Type B pancreatic cell (in vitro differentiated cells): Measurements from ENCODE around the gene CMTM4. TPM values are rescaled to one million over a fixed set of nuclear protein-coding genes. Genes with fewer than 3 reads are reported as not detected.

Experiments used
- DNase-seq: peaks from one replicate; pipeline ENCODE4 v3.0.0; 2021; ENCODE audit warnings: mixed read lengths; ENCODE audit not compliant: unreplicated experiment; ENCODE audit errors: extremely low spot score
- H3K27ac Mint-ChIP-seq: 2 replicates; pipeline ENCODE4 v1.8.0; 2021; ENCODE audit warnings: mild to moderate bottlenecking, mixed read lengths
- H3K27me3 Mint-ChIP-seq: 2 replicates; pipeline ENCODE4 v1.8.0; 2021; ENCODE audit warnings: mixed read lengths
- H3K36me3 Mint-ChIP-seq: 2 replicates; pipeline ENCODE4 v1.8.0; 2021; ENCODE audit warnings: mixed read lengths
- H3K4me1 Mint-ChIP-seq: one replicate; pipeline ENCODE4 v1.8.0; 2021; ENCODE audit warnings: mixed read lengths; ENCODE audit not compliant: unreplicated experiment
- H3K4me3 Mint-ChIP-seq: 2 replicates; pipeline ENCODE4 v1.8.0; 2021; ENCODE audit warnings: mild to moderate bottlenecking, mixed read lengths
- H3K9me3 Mint-ChIP-seq: 2 replicates; pipeline ENCODE4 v1.8.0; 2021; ENCODE audit warnings: mixed read lengths
- total RNA-seq: library from RNA; stranded (reverse); gene quantifications from 2 replicates; pipeline ENCODE4 v1.2.1, GENCODE V29; 2021; ENCODE audit warnings: low replicate concordance
- TF ChIP-seq, protein P1 (sequence below): fragments of 200-600 bp; sonication (generic); conservative IDR thresholded peaks from 2 replicates; pipeline ENCODE4 v1.5.0; 2021; ENCODE audit warnings: antibody characterized with exemption, mild to moderate bottlenecking

CMTM4 gene
- total RNA-seq, 1 donor from 2014 or later: 64.4 TPM

DNA sequence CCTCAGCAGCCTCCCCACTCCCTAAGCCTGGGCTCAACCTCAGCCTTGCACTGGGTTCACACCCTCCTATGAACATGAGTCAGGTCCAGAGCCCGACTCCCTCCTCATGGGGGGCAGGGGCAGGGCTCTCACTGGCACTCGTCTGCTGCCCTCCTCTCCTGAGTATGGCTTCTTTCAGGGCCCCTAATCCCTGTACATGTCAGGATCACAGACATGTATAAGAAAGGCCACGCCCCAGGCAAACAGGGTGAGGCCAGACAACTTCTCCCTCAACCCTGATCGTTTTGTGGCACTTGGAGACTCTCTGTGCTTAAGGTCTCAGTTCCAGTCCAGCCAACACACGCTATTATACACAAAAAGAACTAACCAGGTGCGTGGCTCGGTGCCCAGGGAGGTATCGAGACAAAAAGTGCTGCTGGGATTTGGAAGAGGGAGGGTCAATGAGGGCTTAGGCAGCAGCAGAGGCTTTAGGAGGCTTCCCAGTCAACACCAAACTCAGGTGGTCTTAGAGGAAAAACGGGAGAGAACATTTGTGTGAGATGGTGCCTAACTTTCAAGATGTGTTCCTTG, 46.8 kb downstream of the CMTM4 start:
- TF ChIP-seq, protein P1, sequence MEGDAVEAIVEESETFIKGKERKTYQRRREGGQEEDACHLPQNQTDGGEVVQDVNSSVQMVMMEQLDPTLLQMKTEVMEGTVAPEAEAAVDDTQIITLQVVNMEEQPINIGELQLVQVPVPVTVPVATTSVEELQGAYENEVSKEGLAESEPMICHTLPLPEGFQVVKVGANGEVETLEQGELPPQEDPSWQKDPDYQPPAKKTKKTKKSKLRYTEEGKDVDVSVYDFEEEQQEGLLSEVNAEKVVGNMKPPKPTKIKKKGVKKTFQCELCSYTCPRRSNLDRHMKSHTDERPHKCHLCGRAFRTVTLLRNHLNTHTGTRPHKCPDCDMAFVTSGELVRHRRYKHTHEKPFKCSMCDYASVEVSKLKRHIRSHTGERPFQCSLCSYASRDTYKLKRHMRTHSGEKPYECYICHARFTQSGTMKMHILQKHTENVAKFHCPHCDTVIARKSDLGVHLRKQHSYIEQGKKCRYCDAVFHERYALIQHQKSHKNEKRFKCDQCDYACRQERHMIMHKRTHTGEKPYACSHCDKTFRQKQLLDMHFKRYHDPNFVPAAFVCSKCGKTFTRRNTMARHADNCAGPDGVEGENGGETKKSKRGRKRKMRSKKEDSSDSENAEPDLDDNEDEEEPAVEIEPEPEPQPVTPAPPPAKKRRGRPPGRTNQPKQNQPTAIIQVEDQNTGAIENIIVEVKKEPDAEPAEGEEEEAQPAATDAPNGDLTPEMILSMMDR: no peak
- H3K9me3 Mint-ChIP-seq: no peaks in the 10 kb centered on the region
- no peaks in the 10 kb centered on the region for H3K36me3 Mint-ChIP-seq
- H3K4me1 Mint-ChIP-seq: peaks cover 14% of the 10 kb centered on the region
- H3K4me3 Mint-ChIP-seq: no peak overlapping the region
- H3K27ac Mint-ChIP-seq: no peak overlapping the region
- DNase-seq: no peak
- no peaks in the 10 kb centered on the region for H3K27me3 Mint-ChIP-seq

DNA sequence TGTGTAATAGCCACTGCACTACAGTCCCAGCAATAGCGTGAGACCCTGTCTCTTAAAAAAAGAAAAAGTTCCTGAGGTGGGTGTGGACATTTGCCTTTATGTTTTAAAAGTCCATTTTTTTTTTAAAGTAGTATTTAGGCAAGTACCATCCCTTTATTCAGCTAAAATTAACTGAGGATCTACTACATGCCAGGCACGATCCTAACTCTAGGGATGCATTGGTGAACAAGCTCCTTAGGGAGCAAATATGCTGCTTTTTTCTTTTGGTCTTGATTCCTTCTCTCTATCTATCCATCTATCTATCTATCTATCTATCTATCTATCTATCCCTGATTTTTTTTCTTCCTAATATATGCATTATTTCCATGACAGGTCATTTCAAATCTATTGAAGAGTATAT, 47.4 kb downstream of the CMTM4 start:
- Mint-ChIP-seq H3K27ac (no peak overlapping the region), H3K27me3 (no peaks in the 10 kb centered on the region), H3K9me3 (no peaks in the 10 kb centered on the region), H3K4me1 (peaks cover 14% of the 10 kb centered on the region), H3K4me3 (no peak overlapping the region), H3K36me3 (no peaks in the 10 kb centered on the region)
- DNase-seq: no peak
- TF ChIP-seq, protein P1: no peak

DNA sequence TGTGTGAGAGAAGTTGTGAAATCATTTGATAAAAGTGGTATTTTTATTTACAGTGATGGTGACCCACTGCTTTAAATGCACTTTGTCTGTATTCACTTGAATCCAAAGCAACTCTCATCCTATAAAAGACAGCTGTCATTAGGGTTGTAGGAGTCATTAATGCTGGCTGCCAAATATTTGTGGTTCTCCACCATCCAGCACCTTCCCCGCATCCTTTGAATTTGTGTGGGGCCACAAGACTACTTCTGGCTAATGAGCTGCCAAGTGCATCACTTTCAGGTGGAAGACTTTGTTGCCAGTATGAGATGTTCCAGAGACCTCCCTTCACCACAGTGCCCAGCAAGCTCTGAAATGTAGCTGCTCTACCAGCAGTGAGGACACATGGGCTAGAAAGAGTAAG, 48.7 kb downstream of the CMTM4 start:
- Mint-ChIP-seq H3K4me1 (peaks cover 14% of the 10 kb centered on the region), H3K4me3 (no peak overlapping the region), H3K27ac (no peak overlapping the region), H3K27me3 (no peaks in the 10 kb centered on the region), H3K36me3 (no peaks in the 10 kb centered on the region), H3K9me3 (no peaks in the 10 kb centered on the region)
- DNase-seq: no peak
- TF ChIP-seq, protein P1: no peak

DNA sequence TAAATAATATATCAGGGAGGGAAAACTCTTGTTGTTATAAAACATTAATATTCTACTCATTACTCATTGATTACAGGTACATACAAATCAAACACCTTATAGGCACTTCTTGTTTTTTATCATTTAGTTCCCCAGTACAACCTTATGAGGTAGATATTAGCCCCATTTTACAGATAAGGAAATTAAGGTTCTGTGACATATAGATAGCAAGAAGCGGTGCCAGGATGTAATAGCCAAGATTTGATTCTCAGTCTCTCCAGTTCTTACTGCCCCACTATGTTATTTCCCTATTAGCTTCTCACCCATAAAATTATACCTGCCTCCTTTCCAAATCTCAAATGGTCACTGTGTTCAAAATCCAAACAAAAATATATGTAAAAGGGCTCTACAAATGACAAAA, 55.2 kb downstream of the CMTM4 start:
- Mint-ChIP-seq H3K27ac (no peak overlapping the region), H3K9me3 (no peaks in the 10 kb centered on the region), H3K36me3 (no peaks in the 10 kb centered on the region), H3K4me1 (peaks cover 8% of the 10 kb centered on the region), H3K4me3 (no peak overlapping the region), H3K27me3 (no peaks in the 10 kb centered on the region)
- DNase-seq: no peak
- TF ChIP-seq, protein P1: no peak

DNA sequence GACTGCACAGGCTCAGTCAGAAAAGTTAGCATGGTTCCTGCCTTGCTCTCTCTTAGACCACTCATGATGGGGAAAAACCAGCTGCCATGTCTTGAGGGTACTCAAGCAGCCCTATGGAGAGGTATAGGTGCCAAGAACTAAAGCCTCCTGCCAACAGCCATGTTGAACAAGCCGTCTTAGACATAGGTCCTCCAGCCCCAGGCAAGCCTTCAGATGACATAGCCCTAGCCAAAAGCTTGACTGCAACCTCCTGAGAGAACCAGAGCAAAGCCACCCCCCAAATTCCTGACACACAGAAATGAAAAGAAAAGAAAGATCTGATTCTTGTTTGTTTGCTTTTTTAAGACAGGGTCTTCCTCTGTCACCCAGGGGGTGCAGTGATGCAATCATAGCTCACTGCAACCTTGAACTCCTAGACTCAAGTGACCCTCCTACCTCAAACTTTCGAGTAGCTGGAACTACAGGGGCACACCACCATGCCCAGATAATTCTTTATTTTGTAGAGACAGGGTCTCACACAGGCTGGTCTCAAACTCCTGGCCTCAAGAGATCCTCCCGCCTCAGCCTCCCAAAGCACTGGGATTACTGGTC, 55.7 kb downstream of the CMTM4 start:
- no peaks in the 10 kb centered on the region for H3K36me3 Mint-ChIP-seq
- H3K9me3 Mint-ChIP-seq: no peaks in the 10 kb centered on the region
- no peak overlapping the region for H3K4me3 Mint-ChIP-seq
- H3K4me1 Mint-ChIP-seq: peaks cover 8% of the 10 kb centered on the region
- DNase-seq: no peak
- no peaks in the 10 kb centered on the region for H3K27me3 Mint-ChIP-seq
- TF ChIP-seq, protein P1: no peak
- no peak overlapping the region for H3K27ac Mint-ChIP-seq
